HepG2 (cell line): ENCODE results near the gene DUSP23. TPM values are rescaled to one million over a fixed set of nuclear protein-coding genes. Genes with fewer than 3 reads are reported as not detected.
A peak's percentile ranks its signal among the peaks of the same experiment; 100 is the strongest.

ENCODE experiments used
- ATAC-seq: fragments of 200-7000 bp; cut with Tn5 transposase; 3 replicates; pipeline ENCODE4 v1.9.1; 2020; ENCODE audit warnings: mild to moderate bottlenecking, moderate library complexity
- BruUV-seq: library from RNA; stranded (reverse); fragments of 400-500 nt; replicated peaks from 2 replicates; lab custom pipeline; 2021; lab: Mats Ljungman, UMichigan
- CTCF ChIA-PET: fragments of 300-600 bp; formaldehyde crosslinking; extraction: SDS; loops from one replicate; lab custom pipeline; 2021; ENCODE audit warnings: low total read pairs, inconsistent platforms, low intra/inter-chr PET ratio; lab: Yijun Ruan, JAX
- POLR2A ChIA-PET: fragments of 350-600 bp; sonication (Branson Sonifier 250); formaldehyde crosslinking; loops from one replicate; lab custom pipeline; 2020; ENCODE audit warnings: antibody characterized with exemption, inconsistent platforms; lab: Yijun Ruan, JAX
- DNase-seq: peaks from one replicate; pipeline ENCODE4 v3.0.0-alpha.2; 2015; ENCODE audit warnings: low spot score
- FAIRE-seq: peaks from 3 replicates; lab custom pipeline; 2011; peaks lifted over from hg19 to GRCh38; lab: Jason Lieb, UNC
- H2AFZ ChIP-seq: one replicate; pipeline ENCODE4 v1.6.1; 2011; ENCODE audit warnings: low read length, inconsistent platforms
- H3K27ac ChIP-seq: fragments of 300-600 bp; 3 replicates; pipeline ENCODE4 v1.8.0; 2011; ENCODE audit warnings: mixed run types, mild to moderate bottlenecking, mixed read lengths, low read length, inconsistent platforms; ENCODE audit not compliant: insufficient read depth; ENCODE audit errors: extremely low read length
- H3K27me3 ChIP-seq, 2 experiments: fragments of 200-600 bp in 1 of 2; 2 replicates in 1 of 2; 3 replicates in 1 of 2; pipeline versions ENCODE4 v1.6.0 to v1.8.0; 2011; ENCODE audit warnings: low read length in 2 of 2, mild to moderate bottlenecking in 2 of 2, moderate library complexity in 2 of 2, inconsistent platforms in 1 of 2; ENCODE audit not compliant: insufficient read depth in 2 of 2, control insufficient read depth in 1 of 2
- H3K36me3 ChIP-seq, 2 experiments: fragments of 200-600 bp in 1 of 2; replicated peaks in 1 of 2; 2 replicates in 1 of 2; 3 replicates in 1 of 2; pipeline versions ENCODE4 v1.5.1 to v1.8.0; 2011; ENCODE audit warnings: low read length in 2 of 2, inconsistent platforms in 1 of 2; ENCODE audit not compliant: insufficient read depth in 2 of 2, control insufficient read depth in 1 of 2
- H3K4me1 ChIP-seq: 2 replicates; pipeline ENCODE4 v1.5.1; 2012; ENCODE audit warnings: low read length, inconsistent platforms; ENCODE audit not compliant: insufficient read depth
- H3K4me2 ChIP-seq: 2 replicates; pipeline ENCODE4 v1.6.0; 2011; ENCODE audit warnings: low read depth, low read length, inconsistent platforms
- H3K4me3 ChIP-seq, 3 experiments: fragments of 200-600 bp in 1 of 3; sonication (generic), shearing (Covaris generic) in 1 of 3; replicated peaks in 1 of 3; 2 replicates each; pipeline ENCODE4 v1.5.1; 2011 to 2016; ENCODE audit warnings: low read length in 3 of 3, inconsistent platforms in 2 of 3, low read depth in 2 of 3, mild to moderate bottlenecking in 2 of 3, control low read depth in 1 of 3, mixed read lengths in 1 of 3; ENCODE audit not compliant: insufficient read depth in 1 of 3
- H3K79me2 ChIP-seq: one replicate; pipeline ENCODE4 v1.6.1; 2011; ENCODE audit warnings: low read length, inconsistent platforms; ENCODE audit not compliant: insufficient read depth
- H3K9ac ChIP-seq: 2 replicates; pipeline ENCODE4 v1.6.0; 2011; ENCODE audit warnings: mild to moderate bottlenecking, low read depth, low read length, inconsistent platforms; ENCODE audit not compliant: insufficient read depth
- H3K9me3 ChIP-seq: 2 replicates; pipeline ENCODE4 v1.5.1; 2012; ENCODE audit warnings: mild to moderate bottlenecking, low read length
- H4K20me1 ChIP-seq: 2 replicates; pipeline ENCODE4 v1.6.0; 2011; ENCODE audit warnings: inconsistent platforms, mild to moderate bottlenecking, low read length, moderate library complexity; ENCODE audit not compliant: insufficient read depth
- BHLHE40 ChIP-seq: IDR thresholded peaks from 2 replicates; pipeline ENCODE4 v1.6.1; 2011; ENCODE audit warnings: low read length, improper control_type of control experiment
- CEBPG ChIP-seq: IDR thresholded peaks from 2 replicates; pipeline ENCODE4 v1.6.1; 2016
- GLI4 ChIP-seq: sonication (generic); formaldehyde crosslinking; IDR thresholded peaks from 2 replicates; pipeline ENCODE4 v1.5.1; 2020; ENCODE audit warnings: missing genetic modification reagents, mild to moderate bottlenecking, moderate library complexity, borderline replicate concordance
- JDP2 ChIP-seq: sonication (generic); formaldehyde crosslinking; IDR thresholded peaks from 2 replicates; pipeline ENCODE4 v1.8.1; 2022; ENCODE audit warnings: missing genetic modification reagents, borderline replicate concordance
- JUN ChIP-seq: sonication (generic); formaldehyde crosslinking; IDR thresholded peaks from 2 replicates; pipeline ENCODE4 v1.4.0; 2020; ENCODE audit warnings: mild to moderate bottlenecking, missing genetic modification reagents
- KDM4B ChIP-seq: sonication (generic); formaldehyde crosslinking; IDR thresholded peaks from 2 replicates; pipeline ENCODE4 v1.4.0; 2020; ENCODE audit warnings: missing genetic modification reagents
- MAFF ChIP-seq: IDR thresholded peaks from 2 replicates; pipeline ENCODE4 v1.6.1; 2011; ENCODE audit warnings: low read depth, low read length, improper control_type of control experiment
- MAFK ChIP-seq, 2 experiments: IDR thresholded peaks in 1 of 2; conservative IDR thresholded peaks in 1 of 2; 2 replicates each; pipeline ENCODE4 v1.6.1; 2011; ENCODE audit warnings: improper control_type of control experiment in 2 of 2, low read length in 2 of 2
- MAX ChIP-seq: IDR thresholded peaks from 2 replicates; pipeline ENCODE4 v1.6.1; 2012; ENCODE audit warnings: inconsistent platforms
- MXI1 ChIP-seq: IDR thresholded peaks from 3 replicates; pipeline ENCODE4 v1.6.1; 2012; ENCODE audit warnings: low read depth, low read length, inconsistent platforms, borderline replicate concordance
- TOPORS ChIP-seq: sonication (generic); formaldehyde crosslinking; IDR thresholded peaks from 2 replicates; pipeline ENCODE4 v1.8.0; 2023; ENCODE audit warnings: mild to moderate bottlenecking, missing genetic modification reagents
- XRCC5 ChIP-seq: fragments of 200-400 bp; formaldehyde crosslinking; optimal IDR thresholded peaks from 2 replicates; pipeline ENCODE3; 2017; ENCODE audit warnings: mild to moderate bottlenecking, low read length
- ZBTB7A ChIP-seq: sonication (generic); formaldehyde crosslinking; IDR thresholded peaks from 2 replicates; pipeline ENCODE4 v1.8.0; 2022; ENCODE audit warnings: mild to moderate bottlenecking, missing genetic modification reagents
- ZFP36L1 ChIP-seq: sonication (generic); formaldehyde crosslinking; IDR thresholded peaks from 2 replicates; pipeline ENCODE4 v1.8.0; 2022; ENCODE audit warnings: mild to moderate bottlenecking, missing genetic modification reagents, moderate library complexity
- ZFP37 ChIP-seq: sonication (generic); formaldehyde crosslinking; IDR thresholded peaks from 2 replicates; pipeline ENCODE4 v1.4.0; 2020; ENCODE audit warnings: missing genetic modification reagents, borderline replicate concordance
- ZNF207 ChIP-seq: fragments of 450-650 bp; IDR thresholded peaks from 2 replicates; pipeline ENCODE4 v1.6.1; 2016; ENCODE audit warnings: antibody characterized with exemption, borderline replicate concordance
- ZNF512 ChIP-seq: sonication (generic); formaldehyde crosslinking; IDR thresholded peaks from 2 replicates; pipeline ENCODE4 v1.4.0; 2020; ENCODE audit warnings: mild to moderate bottlenecking, missing genetic modification reagents
- ZNF564 ChIP-seq: sonication (generic); formaldehyde crosslinking; IDR thresholded peaks from 2 replicates; pipeline ENCODE4 v1.8.1; 2023; ENCODE audit warnings: mild to moderate bottlenecking, missing genetic modification reagents
- ZNF720 ChIP-seq: sonication (generic); formaldehyde crosslinking; IDR thresholded peaks from 2 replicates; pipeline ENCODE4 v1.4.0; 2020; ENCODE audit warnings: missing genetic modification reagents
- WGBS: methylation state at CpG from one replicate; pipeline ENCODE4 v1.1.6; 2017; ENCODE audit warnings: low lambda C conversion rate; 5-methylcytosine and 5-hydroxymethylcytosine counted together
- in situ Hi-C: cut with HindIII; loops from 2 replicates; pipeline ENCODE4 v1.10.0; 2017; ENCODE audit warnings: low pct_unique_long_range_greater_than_20kb; ENCODE audit not compliant: extremely low pct_ligation_motif_present
- intact Hi-C: fragments of 100-400 bp; cut with micrococcal nuclease; formaldehyde crosslinking; loops from one replicate; pipeline ENCODE4 v1.10.0; 2022; ENCODE audit not compliant: unreplicated experiment
- polyA plus RNA-seq, 8 experiments: library from polyadenylated mRNA; depleted of rRNA in 3 of 8; stranded (reverse) in 7 of 8; unstranded in 1 of 8; fragments of >200 nt; fragmentation: Illumina TruSeq in 4 of 8; extraction: Trizol in 4 of 8; gene quantifications; 2 replicates each; pipeline versions ENCODE4 v1.2.1 to v1.2.3, GENCODE V29; 2011 to 2016; ENCODE audit warnings: low read depth in 4 of 8, missing spikeins in 1 of 8, mixed read lengths in 1 of 8; ENCODE audit not compliant: insufficient read depth in 1 of 8
- total RNA-seq, 5 experiments: library from RNA; depleted of rRNA; stranded (reverse); fragments of >200 nt; fragmentation: Illumina TruSeq; extraction: Trizol; gene quantifications; 2 replicates each; pipeline ENCODE4 v1.2.3, GENCODE V29; 2016; ENCODE audit warnings: low read depth in 1 of 5
- TF ChIP-seq, protein P1 (sequence below): sonication (generic); formaldehyde crosslinking; IDR thresholded peaks from 2 replicates; pipeline ENCODE4 v1.9.0; 2022; ENCODE audit warnings: missing genetic modification reagents, mild to moderate bottlenecking, borderline replicate concordance
- TF ChIP-seq, protein P2 (sequence below), 2 experiments: fragments of 450-650 bp in 1 of 2; sonication (generic) in 1 of 2; formaldehyde crosslinking; IDR thresholded peaks; 2 replicates each; pipeline versions ENCODE4 v1.5.0 to v1.8.0; 2020 to 2022; ENCODE audit warnings: mild to moderate bottlenecking in 1 of 2, missing genetic modification reagents in 1 of 2

Gene DUSP23
- total and polyA plus RNA-seq, 2 of the 13 experiments (the other 11 are each of a cell fraction or from before 2014, with no cell fraction given), result not detected

DNA sequence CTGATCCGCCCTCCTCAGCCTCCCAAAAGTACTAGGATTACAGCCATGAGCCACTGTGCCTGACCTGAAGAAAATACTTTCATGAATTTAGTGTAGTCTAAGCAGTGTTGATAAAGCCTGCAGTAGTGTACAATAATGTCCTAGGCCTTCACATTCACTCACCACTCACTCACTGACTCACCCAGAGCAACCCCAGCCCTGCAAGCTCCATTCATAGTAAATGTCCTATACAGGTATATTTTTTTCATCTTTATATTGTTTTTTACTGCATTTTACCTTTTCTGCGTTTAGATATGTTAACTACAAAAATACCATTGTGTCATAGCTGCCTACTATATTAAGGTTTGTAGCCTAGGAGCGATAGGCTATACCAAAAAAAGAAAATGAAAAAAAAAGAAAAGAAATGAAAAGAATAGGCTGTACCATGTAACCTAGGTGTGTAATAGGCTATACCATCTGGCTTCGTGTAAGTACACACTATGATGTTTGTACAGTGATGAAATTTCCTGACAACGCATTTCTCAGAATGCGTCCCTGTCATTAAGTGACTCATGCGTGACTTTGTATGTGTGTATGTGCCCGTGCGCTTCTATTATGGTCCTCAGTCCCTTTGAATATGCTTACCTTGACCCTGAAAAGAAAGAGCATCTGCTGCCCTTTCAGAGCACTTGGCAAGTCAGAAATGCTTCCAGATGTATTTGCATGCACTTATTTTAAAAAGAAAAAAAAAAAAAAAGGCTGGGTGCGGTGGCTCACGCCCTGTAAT lies 36.7 kb downstream of the DUSP23 start:
- no peak overlapping the region for H3K4me2 ChIP-seq
- no peak overlapping the region for H2AFZ ChIP-seq
- ChIA-PET POLR2A (no interaction called here), CTCF (no interaction called here)
- no peaks in the 10 kb centered on the region for H3K4me1 ChIP-seq
- H3K27ac ChIP-seq, result no peak overlapping the region
- no peak overlapping the region for H3K9ac ChIP-seq
- BruUV-seq, result no TSS peak
- H3K27me3 ChIP-seq, result no peaks in the 10 kb centered on the region; a peak in 1 of 5 replicates
- FAIRE-seq (no peak), DNase-seq (peak; percentile 70), ATAC-seq (peak; percentile 72)
- in situ Hi-C loops (no loop called here), intact Hi-C loops (no loop called here)
- no peaks in the 10 kb centered on the region for H3K36me3 ChIP-seq
- no peak overlapping the region for H3K4me3 ChIP-seq
- no peaks in the 10 kb centered on the region for H3K9me3 ChIP-seq
- H4K20me1 ChIP-seq, result no peaks in the 10 kb centered on the region
- WGBS, result 21% methylated on average over 11 of the region's 11 CpGs
- H3K79me2 ChIP-seq, result no peaks in the 10 kb centered on the region
- TF ChIP-seq ZNF720 (CRISPR knock-in tag) (no peak), MAFF (peak; percentile 93), ZFP36L1 (CRISPR knock-in tag) (no peak), MXI1 (no peak), CEBPG (CRISPR knock-in tag) (peak; percentile 34; the same call in 1 of the 2 replicates), MAX (no peak), MAFK (conservative IDR thresholded peaks at IDR 0.05 in 1 of 2, IDR thresholded peaks at IDR 0.05 in 1 of 2; ENCODE audit: low read length in 2 of 2) (peak; percentile 89 to 93), JDP2 (CRISPR knock-in tag) (no peak), KDM4B (CRISPR knock-in tag) (no peak), ZNF207 (no peak), ZNF564 (CRISPR knock-in tag) (no peak), JUN (no peak), ZBTB7A (no peak), BHLHE40 (peak; percentile 76), GLI4 (CRISPR knock-in tag) (no peak), ZFP37 (CRISPR knock-in tag) (no peak), ZNF512 (CRISPR knock-in tag) (no peak), TOPORS (CRISPR knock-in tag) (no peak), XRCC5 (no peak)
- TF ChIP-seq, protein P1, sequence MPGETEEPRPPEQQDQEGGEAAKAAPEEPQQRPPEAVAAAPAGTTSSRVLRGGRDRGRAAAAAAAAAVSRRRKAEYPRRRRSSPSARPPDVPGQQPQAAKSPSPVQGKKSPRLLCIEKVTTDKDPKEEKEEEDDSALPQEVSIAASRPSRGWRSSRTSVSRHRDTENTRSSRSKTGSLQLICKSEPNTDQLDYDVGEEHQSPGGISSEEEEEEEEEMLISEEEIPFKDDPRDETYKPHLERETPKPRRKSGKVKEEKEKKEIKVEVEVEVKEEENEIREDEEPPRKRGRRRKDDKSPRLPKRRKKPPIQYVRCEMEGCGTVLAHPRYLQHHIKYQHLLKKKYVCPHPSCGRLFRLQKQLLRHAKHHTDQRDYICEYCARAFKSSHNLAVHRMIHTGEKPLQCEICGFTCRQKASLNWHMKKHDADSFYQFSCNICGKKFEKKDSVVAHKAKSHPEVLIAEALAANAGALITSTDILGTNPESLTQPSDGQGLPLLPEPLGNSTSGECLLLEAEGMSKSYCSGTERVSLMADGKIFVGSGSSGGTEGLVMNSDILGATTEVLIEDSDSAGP (CRISPR knock-in tag), result no peak
- TF ChIP-seq, protein P2, sequence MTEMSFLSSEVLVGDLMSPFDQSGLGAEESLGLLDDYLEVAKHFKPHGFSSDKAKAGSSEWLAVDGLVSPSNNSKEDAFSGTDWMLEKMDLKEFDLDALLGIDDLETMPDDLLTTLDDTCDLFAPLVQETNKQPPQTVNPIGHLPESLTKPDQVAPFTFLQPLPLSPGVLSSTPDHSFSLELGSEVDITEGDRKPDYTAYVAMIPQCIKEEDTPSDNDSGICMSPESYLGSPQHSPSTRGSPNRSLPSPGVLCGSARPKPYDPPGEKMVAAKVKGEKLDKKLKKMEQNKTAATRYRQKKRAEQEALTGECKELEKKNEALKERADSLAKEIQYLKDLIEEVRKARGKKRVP (CRISPR knock-in tag; IDR thresholded peaks at IDR 0.05), result peak in 1 of 2 experiments; percentile 41; a peak in 1 of 4 replicates
